ENCODE data around the gene KCND3.

DNA sequence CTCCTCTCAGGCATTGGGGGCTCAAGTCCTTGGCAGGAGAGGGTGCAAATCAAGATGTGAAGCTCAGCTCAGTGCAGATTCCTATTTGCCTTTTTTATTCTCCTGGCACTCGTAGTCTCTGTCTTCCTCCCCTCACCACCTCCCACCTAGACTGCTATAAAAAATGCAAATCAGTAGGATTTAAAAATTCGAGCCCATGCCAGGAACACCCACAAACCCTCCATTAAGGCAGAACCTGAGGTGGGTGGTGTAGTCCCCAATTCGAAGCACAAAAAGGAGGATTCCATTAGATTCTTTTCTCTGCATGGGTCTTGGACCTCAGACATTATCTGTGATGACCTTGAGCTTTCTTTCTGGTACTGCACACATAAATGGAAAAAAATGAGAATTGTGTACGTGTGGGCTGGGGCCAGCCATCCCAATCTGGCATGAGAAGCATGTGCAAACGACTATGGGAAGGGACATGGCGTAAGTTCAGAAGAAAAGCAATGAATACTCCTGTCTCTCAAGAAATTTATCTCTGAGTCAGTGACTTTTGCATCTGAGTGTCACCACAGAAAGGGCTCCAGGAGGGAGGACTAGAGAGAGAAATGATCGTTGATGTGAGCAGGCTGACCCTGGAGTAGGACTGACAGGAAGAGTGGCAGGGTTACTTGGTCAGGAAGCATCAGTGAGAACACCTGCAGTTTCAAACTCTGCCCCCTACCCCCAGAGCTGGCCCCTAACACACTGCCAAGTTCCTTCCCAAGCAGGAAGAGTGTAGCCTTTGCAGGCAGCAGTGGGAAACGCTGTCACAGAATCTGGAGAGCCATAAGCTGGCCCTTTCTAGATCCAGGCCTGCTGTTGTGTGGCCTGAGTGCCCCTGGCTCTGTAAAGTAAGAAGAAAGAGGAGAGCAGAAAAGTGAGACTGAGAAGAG lies 252.0 kb downstream of the KCND3 start:
- TF ChIP-seq, protein P1, sequence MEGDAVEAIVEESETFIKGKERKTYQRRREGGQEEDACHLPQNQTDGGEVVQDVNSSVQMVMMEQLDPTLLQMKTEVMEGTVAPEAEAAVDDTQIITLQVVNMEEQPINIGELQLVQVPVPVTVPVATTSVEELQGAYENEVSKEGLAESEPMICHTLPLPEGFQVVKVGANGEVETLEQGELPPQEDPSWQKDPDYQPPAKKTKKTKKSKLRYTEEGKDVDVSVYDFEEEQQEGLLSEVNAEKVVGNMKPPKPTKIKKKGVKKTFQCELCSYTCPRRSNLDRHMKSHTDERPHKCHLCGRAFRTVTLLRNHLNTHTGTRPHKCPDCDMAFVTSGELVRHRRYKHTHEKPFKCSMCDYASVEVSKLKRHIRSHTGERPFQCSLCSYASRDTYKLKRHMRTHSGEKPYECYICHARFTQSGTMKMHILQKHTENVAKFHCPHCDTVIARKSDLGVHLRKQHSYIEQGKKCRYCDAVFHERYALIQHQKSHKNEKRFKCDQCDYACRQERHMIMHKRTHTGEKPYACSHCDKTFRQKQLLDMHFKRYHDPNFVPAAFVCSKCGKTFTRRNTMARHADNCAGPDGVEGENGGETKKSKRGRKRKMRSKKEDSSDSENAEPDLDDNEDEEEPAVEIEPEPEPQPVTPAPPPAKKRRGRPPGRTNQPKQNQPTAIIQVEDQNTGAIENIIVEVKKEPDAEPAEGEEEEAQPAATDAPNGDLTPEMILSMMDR (IDR thresholded peaks at IDR 0.05), result no peak
- no peak for TF ChIP-seq POLR2AphosphoS5 (IDR thresholded peaks at IDR 0.05; ENCODE audit: insufficient read depth in 1 of 2, low read depth in 1 of 2)
